Measurements from ENCODE around the gene CCDC81. TPM values are rescaled to one million over a fixed set of nuclear protein-coding genes. Genes with fewer than 3 reads are reported as not detected.

Gene CCDC81
- total and polyA plus RNA-seq, 2 of the 4 experiments (the other 2 are of a cell fraction), result 3.1 to 6.5 TPM

- no peak for ATAC-seq (ENCODE audit: low read depth)
- BruUV-seq (replicated peaks), result no TSS peak
- Histone ChIP-seq H2AK9ac (replicated peaks; ENCODE audit: low read depth, low read length, poor library complexity) (no peak overlapping the region), H2BK5ac (ENCODE audit: low read depth, low read length, poor library complexity, severe bottlenecking) (no peak overlapping the region), H3K9me1 (ENCODE audit: insufficient read depth, low read length) (0 out of 2 replicates have a peak, but pooled peaks cover 4% of the 10 kb centered on the region), H3K27ac (ENCODE audit: insufficient read depth, low read length) (no peak overlapping the region), H3K4me3 (ENCODE audit: insufficient read depth, low read depth, low read length) (no peak overlapping the region), H3K79me1 (ENCODE audit: low read depth in 1 of 2, low read length in 2 of 2) (no peaks in the 10 kb centered on the region), H3K23ac (ENCODE audit: low read depth, low read length) (no peak overlapping the region), H2BK120ac (ENCODE audit: low read depth, low read length) (no peak overlapping the region), H2BK20ac (ENCODE audit: low read depth, low read length) (no peak overlapping the region), H4K20me1 (ENCODE audit: insufficient read depth, low read length) (no peaks in the 10 kb centered on the region), H3K27me3 (ENCODE audit: control insufficient read depth, insufficient read depth, low read length) (no peaks in the 10 kb centered on the region), H4K8ac (ENCODE audit: low read depth in 2 of 2, low read length in 2 of 2) (no peak overlapping the region), H3K36me3 (ENCODE audit: control insufficient read depth, insufficient read depth, low read length) (no peaks in the 10 kb centered on the region), H3K4me1 (ENCODE audit: control insufficient read depth, insufficient read depth, low read length) (peaks cover 7% of the 10 kb centered on the region; the same call in 1 of the 2 replicates), H3K9me3 (ENCODE audit: control insufficient read depth, insufficient read depth, low read length) (no peaks in the 10 kb centered on the region), H2AK5ac (ENCODE audit: low read depth, low read length) (no peak overlapping the region), H2AFZ (replicated peaks; ENCODE audit: low read length, poor library complexity) (no peak overlapping the region), H3K18ac (ENCODE audit: low read depth, low read length) (no peak overlapping the region), H3K4me2 (ENCODE audit: low read depth, low read length) (no peak overlapping the region), H3K9ac (ENCODE audit: low read depth, low read length) (no peak overlapping the region), H2BK15ac (ENCODE audit: low read depth, low read length) (no peak overlapping the region), H3K14ac (replicated peaks; ENCODE audit: low read depth, low read length) (no peak overlapping the region), H4K91ac (ENCODE audit: insufficient read depth, low read depth, low read length) (no peak overlapping the region), H3K56ac (ENCODE audit: extremely low read depth, insufficient read depth, low read length) (no peak overlapping the region), H3K4ac (ENCODE audit: low read depth, low read length) (no peak overlapping the region), H4K5ac (ENCODE audit: low read depth, low read length) (no peak overlapping the region)
- POLR2A ChIA-PET (ENCODE audit: unreplicated experiment), result no interaction called here
- in situ Hi-C loops (cut with MboI; ENCODE audit: low sequenced_read_pairs) (loop anchor here (25.0 kb wide), 1 partner anchor 841 kb away; no protein-coding TSS in a partner anchor), dilution Hi-C loops (cut with HindIII; ENCODE audit: low sequenced_read_pairs, unreplicated experiment) (no loop called here), intact Hi-C loops (cut with micrococcal nuclease) (no loop called here)
- TF ChIP-seq MAZ (IDR thresholded peaks at IDR 0.05; ENCODE audit: borderline replicate concordance, low read depth, low read length), result no peak
- TF ChIP-seq POLR2A (IDR thresholded peaks at IDR 0.05; ENCODE audit: low read depth, low read length), result no peak
- no peak for TF ChIP-seq BHLHE40 (IDR thresholded peaks at IDR 0.05; ENCODE audit: low read depth, low read length)
- TF ChIP-seq USF2 (IDR thresholded peaks at IDR 0.05; ENCODE audit: low read depth, low read length), result no peak
- no peak for TF ChIP-seq RCOR1 (IDR thresholded peaks at IDR 0.05; ENCODE audit: insufficient replicate concordance, low read length)
- no peak for TF ChIP-seq CHD1 (IDR thresholded peaks at IDR 0.05; ENCODE audit: low read depth, low read length)
- TF ChIP-seq MAFK (IDR thresholded peaks at IDR 0.05; ENCODE audit: low read depth, low read length), result no peak
- TF ChIP-seq MXI1 (IDR thresholded peaks at IDR 0.05; ENCODE audit: borderline replicate concordance, low read depth, low read length), result no peak
- TF ChIP-seq CEBPB (IDR thresholded peaks at IDR 0.05; ENCODE audit: low read depth, low read length), result no peak
- TF ChIP-seq NFE2L2 (IDR thresholded peaks at IDR 0.05; ENCODE audit: low read depth, low read length), result no peak
- TF ChIP-seq SMC3 (IDR thresholded peaks at IDR 0.05; ENCODE audit: low read depth, low read length), result no peak
- no peak for TF ChIP-seq RAD21 (IDR thresholded peaks at IDR 0.05; ENCODE audit: low read length)
- TF ChIP-seq, protein P1, sequence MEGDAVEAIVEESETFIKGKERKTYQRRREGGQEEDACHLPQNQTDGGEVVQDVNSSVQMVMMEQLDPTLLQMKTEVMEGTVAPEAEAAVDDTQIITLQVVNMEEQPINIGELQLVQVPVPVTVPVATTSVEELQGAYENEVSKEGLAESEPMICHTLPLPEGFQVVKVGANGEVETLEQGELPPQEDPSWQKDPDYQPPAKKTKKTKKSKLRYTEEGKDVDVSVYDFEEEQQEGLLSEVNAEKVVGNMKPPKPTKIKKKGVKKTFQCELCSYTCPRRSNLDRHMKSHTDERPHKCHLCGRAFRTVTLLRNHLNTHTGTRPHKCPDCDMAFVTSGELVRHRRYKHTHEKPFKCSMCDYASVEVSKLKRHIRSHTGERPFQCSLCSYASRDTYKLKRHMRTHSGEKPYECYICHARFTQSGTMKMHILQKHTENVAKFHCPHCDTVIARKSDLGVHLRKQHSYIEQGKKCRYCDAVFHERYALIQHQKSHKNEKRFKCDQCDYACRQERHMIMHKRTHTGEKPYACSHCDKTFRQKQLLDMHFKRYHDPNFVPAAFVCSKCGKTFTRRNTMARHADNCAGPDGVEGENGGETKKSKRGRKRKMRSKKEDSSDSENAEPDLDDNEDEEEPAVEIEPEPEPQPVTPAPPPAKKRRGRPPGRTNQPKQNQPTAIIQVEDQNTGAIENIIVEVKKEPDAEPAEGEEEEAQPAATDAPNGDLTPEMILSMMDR (conservative IDR thresholded peaks at IDR 0.05; ENCODE audit: low read depth, low read length), result no peak
- TF ChIP-seq RFX5 (IDR thresholded peaks at IDR 0.05; ENCODE audit: low read depth, low read length), result no peak
- no peak for TF ChIP-seq FOS (IDR thresholded peaks at IDR 0.05; ENCODE audit: low read depth, low read length)
- no peak for TF ChIP-seq ELK1 (IDR thresholded peaks at IDR 0.05; ENCODE audit: borderline replicate concordance, low read depth, low read length)
- no CpG with 5 or more reads among the region's 8 CpGs for WGBS, 2 experiments (ENCODE audit: extremely low coverage in 2 of 2, insufficient read length in 1 of 2)
- no peak for DNase-seq
- CTCF ChIA-PET, result no interaction called here
These were observed 71.7 kb downstream of the CCDC81 start for GRCh38 chr11:86446163-86446923.
